Measurements from ENCODE around the gene VPS52.
"Not testable (repeated sequence)": the region's sequence is repeated elsewhere in the genome, so short reads cannot be mapped to it uniquely, and the experiment has no call there.

Gene VPS52

DNA sequence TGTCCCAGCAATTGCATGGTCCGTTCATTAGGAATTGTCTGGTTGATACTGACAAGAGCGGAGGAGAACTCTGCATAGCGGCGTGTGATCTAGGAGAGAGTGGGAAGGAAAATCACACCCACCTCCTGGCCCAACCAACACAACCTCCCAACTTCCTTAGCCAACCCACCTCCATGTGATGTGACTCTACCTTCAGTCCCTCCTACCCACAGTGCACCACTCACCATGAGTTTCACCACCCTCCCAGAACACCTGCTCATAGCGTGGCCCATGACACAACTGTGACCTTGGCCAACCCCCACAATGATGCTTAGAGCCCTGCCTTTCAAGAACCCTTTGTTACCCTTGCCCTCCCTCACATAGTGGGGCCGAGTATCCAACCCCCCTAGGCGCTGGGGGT lies 7.7 kb downstream of the VPS52 start:
- H3K27me3 Mint-ChIP-seq = no peaks in the 10 kb centered on the region
- H3K27ac Mint-ChIP-seq = no peak overlapping the region
- H3K9me3 Mint-ChIP-seq = no peaks in the 10 kb centered on the region
- DNase-seq (no peak), ATAC-seq (replicated peaks) (no peak)
- no peak overlapping the region for H3K4me3 Mint-ChIP-seq
- peaks cover 0 to 7% of the 10 kb centered on the region in 2 donors for H3K4me1 Mint-ChIP-seq
- peaks cover 60 to 65% of the 10 kb centered on the region in 2 donors for H3K36me3 Mint-ChIP-seq

DNA sequence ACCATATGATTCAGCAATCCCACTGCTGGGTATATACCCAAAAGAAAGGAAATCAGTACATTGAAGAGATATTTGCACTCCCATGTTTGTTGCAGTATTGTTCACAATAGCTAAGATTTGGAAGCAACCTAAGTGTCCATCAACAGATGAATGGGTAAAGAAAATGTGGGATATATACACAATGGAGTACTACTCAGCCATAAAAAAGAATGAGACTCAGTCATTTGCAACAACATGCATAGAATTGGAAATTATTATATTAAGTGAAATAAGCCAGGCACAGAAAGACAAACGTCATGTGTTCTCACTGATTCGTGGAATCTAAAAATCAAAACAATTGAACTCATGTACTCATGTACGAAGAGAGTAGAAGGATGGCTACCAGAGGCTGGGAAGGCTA lies 9.2 kb downstream of the VPS52 start:
- H3K36me3 Mint-ChIP-seq = peaks cover 52 to 59% of the 10 kb centered on the region in 2 donors
- not testable (repeated sequence) for H3K27me3 Mint-ChIP-seq; H3K4me3 Mint-ChIP-seq; ATAC-seq (replicated peaks); DNase-seq; H3K9me3 Mint-ChIP-seq; H3K4me1 Mint-ChIP-seq; H3K27ac Mint-ChIP-seq

- no peaks in the 10 kb centered on the region for H3K27me3 Mint-ChIP-seq
- DNase-seq (no peak), ATAC-seq (replicated peaks) (no peak)
- H3K27ac Mint-ChIP-seq = no peak overlapping the region
- H3K36me3 Mint-ChIP-seq = peaks cover 36 to 40% of the 10 kb centered on the region in 2 donors
- no peaks in the 10 kb centered on the region for H3K9me3 Mint-ChIP-seq
- no peaks in the 10 kb centered on the region for H3K4me1 Mint-ChIP-seq
- H3K4me3 Mint-ChIP-seq = no peak overlapping the region
Observed at GRCh38 chr6:33259032-33259431, 12.6 kb downstream of the VPS52 start.

DNA sequence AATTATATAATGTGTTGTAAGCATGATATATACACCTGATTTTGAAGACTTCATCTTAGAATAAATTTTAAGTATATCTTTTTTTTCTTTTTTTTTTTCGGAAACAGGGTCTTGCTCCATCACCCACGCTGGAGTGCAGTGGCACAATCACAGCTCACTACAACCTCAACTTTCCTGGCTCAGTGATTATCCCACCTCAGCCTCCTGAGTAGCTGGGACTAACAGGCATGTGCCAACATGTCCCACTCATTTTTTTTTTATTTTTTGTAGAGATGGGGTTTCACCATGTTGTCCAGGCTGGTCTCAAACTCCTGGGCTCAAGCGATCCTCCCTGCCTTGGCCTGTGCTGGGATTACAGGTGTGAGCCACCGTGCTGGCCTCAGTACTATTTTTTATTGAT lies 17.1 kb downstream of the VPS52 start:
- H3K4me3 Mint-ChIP-seq = no peak overlapping the region

DNA sequence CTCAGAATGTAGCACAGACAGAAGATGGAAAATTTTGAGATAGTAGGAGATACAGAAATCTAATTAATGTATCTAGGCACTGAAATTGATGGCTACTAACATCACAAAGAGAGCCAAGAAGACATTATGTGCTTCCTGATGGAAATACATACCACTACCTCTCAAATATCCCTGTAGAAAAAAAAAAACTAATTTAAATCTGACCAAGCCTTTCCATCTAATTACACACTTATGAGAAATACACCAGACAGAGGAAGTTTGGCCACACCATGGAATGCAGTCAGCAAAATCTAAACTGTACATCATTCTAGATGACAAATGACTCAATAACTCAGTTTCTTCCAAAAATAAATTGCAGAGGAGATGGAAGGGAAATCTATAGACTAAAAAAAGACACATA lies 18.9 kb downstream of the VPS52 start:
- Mint-ChIP-seq H3K27me3 (no peaks in the 10 kb centered on the region), H3K4me3 (no peak overlapping the region), H3K36me3 (peaks cover 27 to 31% of the 10 kb centered on the region in 2 donors), H3K27ac (no peak overlapping the region), H3K9me3 (no peaks in the 10 kb centered on the region), H3K4me1 (peaks cover 28 to 36% of the 10 kb centered on the region in 2 donors)
- DNase-seq (no peak), ATAC-seq (replicated peaks) (no peak)

More for the DNA sequence above, 17.1 kb downstream of the VPS52 start:
- no peak overlapping the region for H3K27ac Mint-ChIP-seq
- H3K27me3 Mint-ChIP-seq = no peaks in the 10 kb centered on the region
- DNase-seq (no peak), ATAC-seq (replicated peaks) (no peak)
- peaks cover 31 to 41% of the 10 kb centered on the region in 2 donors for H3K36me3 Mint-ChIP-seq
- H3K4me1 Mint-ChIP-seq = peaks cover 19 to 24% of the 10 kb centered on the region in 2 donors
- no peaks in the 10 kb centered on the region for H3K9me3 Mint-ChIP-seq

DNA sequence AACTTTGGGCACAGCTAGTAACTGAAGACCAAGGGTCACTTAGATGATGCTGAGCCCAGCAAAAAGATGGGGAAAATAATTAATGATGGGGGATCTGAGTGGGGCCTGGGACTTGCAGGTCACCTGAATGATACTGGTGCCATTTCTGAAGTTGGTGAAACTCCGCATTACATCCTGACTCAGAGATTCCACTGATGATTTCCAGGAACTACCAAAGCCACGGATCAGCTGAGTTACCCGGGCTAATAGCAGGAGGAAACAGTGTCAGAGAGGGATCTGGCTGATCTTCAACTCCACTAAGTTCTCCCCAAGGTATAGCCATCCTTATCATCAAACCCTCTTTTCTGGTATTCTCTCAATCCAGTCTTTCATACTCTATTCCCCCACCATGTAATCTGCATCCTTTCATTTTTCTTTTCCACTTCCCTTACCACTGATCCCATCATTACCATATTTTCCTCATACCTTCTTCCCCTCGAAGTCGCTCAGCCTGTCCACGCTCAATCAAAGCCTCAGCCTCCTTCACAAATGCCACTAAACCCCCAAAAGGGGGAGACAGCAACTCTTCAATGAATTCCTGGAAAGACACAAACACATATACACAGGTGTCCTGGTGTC lies 20.2 kb downstream of the VPS52 start:
- Mint-ChIP-seq H3K27ac (peak overlapping the region; percentile 39), H3K27me3 (no peaks in the 10 kb centered on the region), H3K9me3 (no peaks in the 10 kb centered on the region), H3K4me3 (peak overlapping the region in 1 of 2 donors; percentile 18), H3K36me3 (peaks cover 24 to 30% of the 10 kb centered on the region in 2 donors), H3K4me1 (peaks cover 28 to 36% of the 10 kb centered on the region in 2 donors)
- DNase-seq (no peak), ATAC-seq (replicated peaks) (no peak)

GRCh38 chr6:33250731-33251130 lies 20.9 kb downstream of the VPS52 start:
- no peaks in the 10 kb centered on the region for H3K9me3 Mint-ChIP-seq
- DNase-seq = no peak
- ATAC-seq (replicated peaks) = no peak
- no peaks in the 10 kb centered on the region for H3K27me3 Mint-ChIP-seq
- peak overlapping the region; percentile 88 to 90 for H3K4me3 Mint-ChIP-seq
- H3K27ac Mint-ChIP-seq = peak overlapping the region; percentile 97
- H3K4me1 Mint-ChIP-seq = peaks cover 28 to 36% of the 10 kb centered on the region in 2 donors
- peaks cover 22 to 28% of the 10 kb centered on the region in 2 donors for H3K36me3 Mint-ChIP-seq

- peak overlapping the region; percentile 97 for H3K27ac Mint-ChIP-seq
- no peaks in the 10 kb centered on the region for H3K27me3 Mint-ChIP-seq
- ATAC-seq (replicated peaks) (no peak), DNase-seq (peak; percentile 7)
- no peaks in the 10 kb centered on the region for H3K9me3 Mint-ChIP-seq
- peak overlapping the region; percentile 88 to 90 for H3K4me3 Mint-ChIP-seq
- peaks cover 22 to 26% of the 10 kb centered on the region in 2 donors for H3K36me3 Mint-ChIP-seq
- peaks cover 28 to 36% of the 10 kb centered on the region in 2 donors for H3K4me1 Mint-ChIP-seq
Observed at GRCh38 chr6:33249732-33250630, 21.7 kb downstream of the VPS52 start.

DNA sequence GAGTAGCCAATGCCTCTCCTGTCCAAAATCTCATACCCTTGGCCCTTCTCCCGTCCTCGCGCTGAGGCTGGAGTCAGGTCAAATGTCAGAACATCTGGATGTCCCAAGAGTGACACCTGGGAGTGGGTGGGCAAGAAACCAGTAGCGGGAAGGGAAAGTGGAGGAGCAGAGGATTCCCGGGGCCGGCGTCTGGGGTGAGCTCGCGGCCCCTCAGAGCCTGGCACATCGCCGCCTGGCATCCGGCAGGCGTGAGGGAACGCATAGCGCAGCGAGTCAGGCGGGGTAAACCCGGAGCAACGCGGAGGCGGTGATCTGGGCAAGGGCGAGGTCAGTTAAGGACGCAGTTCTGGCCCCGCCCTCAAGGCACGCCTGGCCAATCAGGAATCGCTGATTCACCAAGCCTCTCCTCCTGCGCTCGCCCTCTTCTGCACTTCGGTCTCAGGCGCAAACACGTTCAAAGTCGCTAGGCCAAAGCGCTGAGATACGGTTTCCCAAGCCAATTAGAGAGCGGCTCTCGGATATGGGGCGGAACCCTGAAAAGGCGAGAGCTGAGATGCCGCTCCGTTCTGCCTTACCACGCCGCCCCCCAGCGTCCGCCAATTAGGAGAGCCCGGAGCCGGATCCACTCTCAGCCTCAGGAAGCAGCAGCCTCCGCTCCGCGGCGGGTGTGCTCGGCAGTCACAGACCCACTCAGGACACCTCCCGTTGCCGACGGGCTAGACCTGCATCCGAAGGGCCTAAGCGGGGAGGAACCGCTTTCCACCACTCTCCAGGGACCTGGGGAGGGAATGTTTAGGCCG lies 22.5 kb downstream of the VPS52 start:
- peak; percentile 90 for ATAC-seq (replicated peaks)
- Mint-ChIP-seq H3K27ac (peak overlapping the region; percentile 97), H3K4me1 (peaks cover 28 to 36% of the 10 kb centered on the region in 2 donors)

DNA sequence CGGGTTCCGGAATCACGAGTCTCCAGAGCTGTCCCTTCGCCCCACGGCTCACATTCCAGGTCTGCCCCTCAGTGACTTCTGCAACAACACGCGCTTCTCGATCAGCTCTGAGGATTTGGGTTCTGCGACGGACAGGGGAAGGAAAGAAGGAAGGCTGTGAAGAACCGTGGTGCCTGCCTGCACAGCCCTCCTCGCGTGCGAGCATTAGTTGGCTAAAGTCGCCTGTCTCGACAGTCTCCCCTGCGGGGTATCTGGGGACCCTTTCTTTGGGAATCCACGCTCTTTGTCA lies 23.1 kb downstream of the VPS52 start:
- Mint-ChIP-seq H3K36me3 (peaks cover 22 to 26% of the 10 kb centered on the region in 2 donors), H3K4me3 (peak overlapping the region; percentile 88 to 90), H3K27me3 (no peaks in the 10 kb centered on the region), H3K9me3 (no peaks in the 10 kb centered on the region), H3K27ac (peak overlapping the region; percentile 97), H3K4me1 (peaks cover 28 to 36% of the 10 kb centered on the region in 2 donors)
- DNase-seq (no peak), ATAC-seq (replicated peaks) (peak; percentile 37)

More for the DNA sequence above, 22.5 kb downstream of the VPS52 start:
- DNase-seq = peak; percentile 97
- Mint-ChIP-seq H3K4me3 (peak overlapping the region; percentile 88 to 90), H3K36me3 (peaks cover 22 to 26% of the 10 kb centered on the region in 2 donors), H3K9me3 (no peaks in the 10 kb centered on the region), H3K27me3 (no peaks in the 10 kb centered on the region)

GRCh38 chr6:33247977-33248642 lies 23.6 kb downstream of the VPS52 start:
- ATAC-seq (replicated peaks) (peak; percentile 49 to 56), DNase-seq (peak; percentile 81)
- peak overlapping the region; percentile 88 to 90 for H3K4me3 Mint-ChIP-seq
- no peaks in the 10 kb centered on the region for H3K9me3 Mint-ChIP-seq
- peak overlapping the region; percentile 97 for H3K27ac Mint-ChIP-seq
- peaks cover 21 to 25% of the 10 kb centered on the region in 2 donors for H3K36me3 Mint-ChIP-seq
- peaks cover 28 to 36% of the 10 kb centered on the region in 2 donors for H3K4me1 Mint-ChIP-seq
- peaks cover 4 to 5% of the 10 kb centered on the region in 2 donors for H3K27me3 Mint-ChIP-seq

DNA sequence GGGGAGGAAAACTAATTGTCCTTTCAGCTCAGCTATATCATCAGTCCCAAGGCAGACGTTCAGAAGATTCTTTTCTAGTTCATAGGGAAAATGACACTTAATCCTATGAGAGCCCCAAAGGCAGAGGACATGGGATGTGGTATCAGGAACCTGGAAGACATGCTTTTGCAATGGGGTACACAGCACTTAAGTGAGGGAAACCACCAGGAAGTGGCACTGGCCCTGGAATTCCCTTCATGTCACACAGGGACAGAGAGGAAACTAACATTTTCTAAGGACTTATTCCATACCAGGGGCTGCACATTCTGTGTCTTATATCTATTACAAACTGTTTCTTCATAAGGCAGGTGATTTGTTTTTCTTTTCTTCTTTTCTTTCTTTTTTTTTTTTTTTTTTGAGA lies 28.2 kb downstream of the VPS52 start:
- peaks cover 4 to 10% of the 10 kb centered on the region in 2 donors for H3K4me1 Mint-ChIP-seq
- no peak overlapping the region for H3K27ac Mint-ChIP-seq
- DNase-seq = no peak
- no peak overlapping the region for H3K4me3 Mint-ChIP-seq
- H3K27me3 Mint-ChIP-seq = peaks cover 24 to 27% of the 10 kb centered on the region in 2 donors
- ATAC-seq (replicated peaks) = no peak
- H3K9me3 Mint-ChIP-seq = no peaks in the 10 kb centered on the region
- no peaks in the 10 kb centered on the region for H3K36me3 Mint-ChIP-seq

DNA sequence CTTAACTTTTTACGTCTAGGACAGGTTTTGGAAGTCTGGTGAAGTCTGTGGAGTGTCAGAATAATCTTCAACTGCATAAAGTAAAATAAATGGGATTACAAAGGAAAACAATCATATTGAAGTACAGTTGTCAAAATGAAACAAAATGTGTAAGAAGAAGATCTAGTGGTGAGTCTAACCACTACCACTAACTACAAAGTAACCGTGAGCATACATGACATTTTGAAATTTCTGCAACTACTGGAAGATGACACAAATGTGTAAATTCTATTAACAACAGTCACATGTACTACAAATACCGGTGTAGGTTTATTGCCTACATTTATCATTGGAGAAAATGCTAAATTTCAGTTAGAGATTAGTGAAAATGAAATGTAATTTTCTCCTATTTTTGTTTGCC lies 29.7 kb downstream of the VPS52 start:
- peaks cover 0 to 6% of the 10 kb centered on the region in 2 donors for H3K4me1 Mint-ChIP-seq
- ATAC-seq (replicated peaks) = peak in 1 of 2 donors; percentile 36
- H3K4me3 Mint-ChIP-seq = no peak overlapping the region

DNA sequence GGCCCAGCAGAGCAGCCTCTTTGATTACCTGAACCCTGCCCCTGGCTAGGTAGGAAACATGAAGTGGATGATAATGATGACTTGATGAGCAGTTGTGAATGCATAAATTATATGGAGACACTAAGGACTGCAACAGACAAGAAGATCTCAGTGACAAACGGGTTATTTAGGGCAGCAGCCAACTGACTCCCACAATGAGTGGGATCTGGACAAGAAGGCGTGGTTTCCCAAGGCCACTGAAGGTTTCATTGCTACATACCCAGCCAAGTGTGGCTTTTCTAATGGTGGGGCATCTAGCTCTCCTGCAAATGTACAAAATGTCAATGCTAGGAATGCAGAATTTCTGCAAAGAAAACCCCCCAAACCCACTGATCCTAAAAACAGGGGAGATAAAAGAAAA lies 33.9 kb downstream of the VPS52 start:
- Mint-ChIP-seq H3K4me1 (peaks cover 0 to 6% of the 10 kb centered on the region in 2 donors), H3K9me3 (peaks cover 0 to 1% of the 10 kb centered on the region in 2 donors), H3K4me3 (no peak overlapping the region), H3K27me3 (peaks cover 36 to 53% of the 10 kb centered on the region in 2 donors), H3K36me3 (no peaks in the 10 kb centered on the region), H3K27ac (no peak overlapping the region)
- DNase-seq (no peak), ATAC-seq (replicated peaks) (no peak)

More for the DNA sequence above, 29.7 kb downstream of the VPS52 start:
- peaks cover 24 to 32% of the 10 kb centered on the region in 2 donors for H3K27me3 Mint-ChIP-seq
- no peak for DNase-seq
- no peak overlapping the region for H3K27ac Mint-ChIP-seq
- no peaks in the 10 kb centered on the region for H3K36me3 Mint-ChIP-seq
- no peaks in the 10 kb centered on the region for H3K9me3 Mint-ChIP-seq

Data from stimulated activated naive B cell treated with anti-CD40 and anti-IgM and Interleukin-4, amounts not matched to agents 10 μg/mL and 1 μg/mL and 100 μg/mL, for 72 hours (primary cell).